GM19193 (cell line): ENCODE data around the gene CAPN9.

Experiments
- POLR2A ChIP-seq: IDR thresholded peaks from 4 replicates; pipeline ENCODE4 v1.6.1; 2011; ENCODE audit not compliant: insufficient read depth, insufficient read length; ENCODE audit errors: extremely low read depth

The CAPN9 gene

DNA sequence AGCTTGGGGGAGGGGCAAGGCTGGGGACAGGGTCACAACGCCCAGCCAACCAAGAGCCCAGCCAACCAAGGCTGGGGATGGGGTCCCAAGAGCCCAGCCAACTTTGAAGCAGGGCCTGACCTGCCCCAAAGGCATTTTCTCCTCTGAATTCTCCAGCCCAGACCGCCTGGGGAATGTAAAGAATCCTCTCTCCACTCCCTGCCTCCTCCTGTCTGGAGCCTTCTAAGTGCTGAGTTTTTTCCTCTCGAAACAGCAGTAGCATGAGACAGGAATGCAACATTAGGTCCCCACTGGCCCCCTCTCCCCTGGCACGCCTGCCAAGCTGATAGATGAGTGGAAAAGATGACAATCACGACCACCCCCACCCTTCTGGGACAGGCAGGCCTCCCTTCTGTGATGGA, 104.1 kb downstream of the CAPN9 start:
- no peak for TF ChIP-seq POLR2A
